GM12878 (cell line): ENCODE data around the gene ARMC3. TPM values are rescaled to one million over a fixed set of nuclear protein-coding genes. Genes with fewer than 3 reads are reported as not detected.

Experiments used
- ATAC-seq: fragments of 200-7000 bp; cut with Tn5 transposase; 3 replicates; pipeline ENCODE4 v1.9.1; 2020; ENCODE audit warnings: mild to moderate bottlenecking, moderate library complexity
- BruUV-seq: library from RNA; stranded (reverse); fragments of 400-500 nt; replicated peaks from 2 replicates; lab custom pipeline; 2021; lab: Mats Ljungman, UMichigan
- CTCF ChIA-PET: fragments of 300-600 bp; sonication (Branson Sonifier 250); formaldehyde crosslinking; extraction: SDS; loops from one replicate; lab custom pipeline; 2021; ENCODE audit warnings: inconsistent platforms; lab: Yijun Ruan, JAX
- POLR2A ChIA-PET: fragments of 350-600 bp; formaldehyde crosslinking; extraction: SDS; loops from one replicate; lab custom pipeline; 2021; ENCODE audit warnings: inconsistent platforms; lab: Charles Lee
- RAD21 ChIA-PET: fragments of 300-600 bp; sonication (Branson Sonifier 250); formaldehyde crosslinking; loops from one replicate; lab custom pipeline; 2023; ENCODE audit warnings: antibody characterized with exemption; ENCODE audit not compliant: unreplicated experiment; lab: Charles Lee
- SMC1A ChIA-PET: fragments of 300-600 bp; sonication (Branson Sonifier 250); formaldehyde crosslinking; loops from one replicate; lab custom pipeline; 2023; ENCODE audit not compliant: unreplicated experiment, uncharacterized antibody; lab: Charles Lee
- DNase-seq: peaks from one replicate; pipeline ENCODE4 v3.0.0-alpha.2; 2011; ENCODE audit warnings: low read depth, low spot score
- FAIRE-seq: peaks from 3 replicates; lab custom pipeline; 2011; peaks lifted over from hg19 to GRCh38; lab: Jason Lieb, UNC
- H2AFZ ChIP-seq: 2 replicates; pipeline ENCODE4 v1.6.0; 2011; ENCODE audit warnings: low read depth, low read length, control low read depth; ENCODE audit not compliant: control insufficient read depth
- H3K27ac ChIP-seq: 2 replicates; pipeline ENCODE4 v1.5.1; 2011; ENCODE audit warnings: control low read depth; ENCODE audit not compliant: control insufficient read depth, insufficient read depth
- H3K27me3 ChIP-seq, 2 experiments: replicated peaks in 1 of 2; 2 replicates each; pipeline versions ENCODE4 v1.6.0 to v1.6.1; 2011; ENCODE audit warnings: low read length in 1 of 2; ENCODE audit not compliant: control insufficient read depth in 2 of 2, insufficient read depth in 2 of 2
- H3K36me3 ChIP-seq, 2 experiments: 2 replicates each; pipeline ENCODE4 v1.5.1; 2011; ENCODE audit warnings: low read length in 1 of 2; ENCODE audit not compliant: control insufficient read depth in 2 of 2, insufficient read depth in 2 of 2
- H3K4me1 ChIP-seq: 2 replicates; pipeline ENCODE4 v1.6.1; 2011; ENCODE audit warnings: mild to moderate bottlenecking, low read length, moderate library complexity, mixed read lengths; ENCODE audit not compliant: control insufficient read depth, insufficient read depth
- H3K4me2 ChIP-seq: 2 replicates; pipeline ENCODE4 v1.6.0; 2011; ENCODE audit warnings: control low read depth; ENCODE audit not compliant: control insufficient read depth, insufficient read depth
- H3K4me3 ChIP-seq: fragments of 200-600 bp; sonication (generic); 2 replicates; pipeline ENCODE4 v1.5.1; 2016
- H3K79me2 ChIP-seq: 2 replicates; pipeline ENCODE4 v1.6.0; 2011; ENCODE audit warnings: low read length; ENCODE audit not compliant: control insufficient read depth, insufficient read depth
- H3K9ac ChIP-seq: 2 replicates; pipeline ENCODE4 v1.8.0; 2011; ENCODE audit warnings: low read length, control low read depth, mixed read lengths; ENCODE audit not compliant: control insufficient read depth, insufficient read depth
- H3K9me3 ChIP-seq: replicated peaks from 3 replicates; pipeline ENCODE4 v1.5.1; 2011; ENCODE audit warnings: mild to moderate bottlenecking, low read length; ENCODE audit not compliant: control insufficient read depth, insufficient read depth
- H4K20me1 ChIP-seq: 2 replicates; pipeline ENCODE4 v1.6.0; 2011; ENCODE audit not compliant: control insufficient read depth, insufficient read depth
- DPF2 ChIP-seq: fragments of 450-650 bp; IDR thresholded peaks from 2 replicates; pipeline ENCODE4 v1.6.1; 2017; ENCODE audit warnings: mild to moderate bottlenecking
- GABPA ChIP-seq: IDR thresholded peaks from 2 replicates; pipeline ENCODE4 v1.6.1; 2014; ENCODE audit warnings: antibody characterized with exemption, low read depth, mild to moderate bottlenecking, inconsistent platforms
- HDAC6 ChIP-seq: fragments of 200-600 bp; sonication (generic); IDR thresholded peaks from one replicate; pipeline ENCODE4 v1.8.0; 2017; ENCODE audit warnings: antibody characterized with exemption; ENCODE audit not compliant: unreplicated experiment
- PAX5 ChIP-seq: IDR thresholded peaks from 2 replicates; pipeline ENCODE4 v1.6.1; 2011; ENCODE audit warnings: low read depth, low read length, borderline replicate concordance
- RAD51 ChIP-seq: fragments of 450-650 bp; IDR thresholded peaks from 2 replicates; pipeline ENCODE4 v1.6.1; 2016; ENCODE audit warnings: moderate library complexity, mild to moderate bottlenecking, inconsistent platforms
- SMARCA5 ChIP-seq: fragments of 450-650 bp; IDR thresholded peaks from 2 replicates; pipeline ENCODE4 v1.6.1; 2017; ENCODE audit warnings: mild to moderate bottlenecking
- STAT1 ChIP-seq: fragments of 450-650 bp; conservative IDR thresholded peaks from 2 replicates; pipeline ENCODE4 v1.6.1; 2014; ENCODE audit warnings: antibody characterized with exemption, mild to moderate bottlenecking
- SUZ12 ChIP-seq: fragments of 200-600 bp; sonication (generic); IDR thresholded peaks from one replicate; pipeline ENCODE4 v1.6.1; 2018; ENCODE audit warnings: antibody characterized with exemption, mild to moderate bottlenecking; ENCODE audit not compliant: unreplicated experiment
- TARDBP ChIP-seq: IDR thresholded peaks from 2 replicates; pipeline ENCODE4 v1.6.1; 2016; ENCODE audit warnings: borderline replicate concordance
- TBL1XR1 ChIP-seq: IDR thresholded peaks from 2 replicates; pipeline ENCODE4 v1.6.1; 2012; ENCODE audit warnings: low read depth, low read length, improper control_type of control experiment
- ZBED1 ChIP-seq: IDR thresholded peaks from 2 replicates; pipeline ENCODE4 v1.6.1; 2016; ENCODE audit warnings: borderline replicate concordance
- ZNF207 ChIP-seq: fragments of 450-650 bp; IDR thresholded peaks from 2 replicates; pipeline ENCODE4 v1.6.1; 2014; ENCODE audit warnings: antibody characterized with exemption, mild to moderate bottlenecking, borderline replicate concordance
- ZNF274 ChIP-seq: IDR thresholded peaks from one replicate; pipeline ENCODE4 v1.8.0; 2011; ENCODE audit not compliant: insufficient read length, insufficient read depth
- WGBS: methylation state at CpG from one replicate; pipeline ENCODE4 v1.1.6; 2016; ENCODE audit warnings: low lambda C conversion rate; ENCODE audit not compliant: insufficient replicate concordance, insufficient coverage; ENCODE audit errors: missing lambda C conversion rate; 5-methylcytosine and 5-hydroxymethylcytosine counted together
- in situ Hi-C: fragments of 300-500 bp; cut with MboI; formaldehyde crosslinking; loops from 9 replicates; pipeline ENCODE4 v1.14.3; 2018; ENCODE audit warnings: mixed read lengths
- intact Hi-C: fragments of 100-400 bp; cut with micrococcal nuclease; formaldehyde crosslinking; loops from one replicate; pipeline ENCODE4 v1.14.2; 2022; ENCODE audit not compliant: unreplicated experiment
- polyA plus RNA-seq, 11 experiments: library from polyadenylated mRNA; depleted of rRNA in 4 of 11; unstranded in 6 of 11; stranded (reverse) in 5 of 11; fragments of >200 nt; fragmentation: Nextera tagmentation in 4 of 11; fragmentation: Illumina TruSeq in 1 of 11; extraction: Ambion mirVana in 4 of 11; extraction: Trizol in 1 of 11; gene quantifications; 1 replicate in 1 of 11; 2 replicates in 10 of 11; pipeline versions ENCODE4 v1.2.1 to v1.2.3, GENCODE V29; 2011 to 2016; ENCODE audit warnings: inconsistent platforms in 2 of 11, missing spikeins in 2 of 11, low read depth in 1 of 11
- total RNA-seq, 4 experiments: library from RNA; depleted of rRNA in 3 of 4; stranded (reverse); fragments of >200 nt in 3 of 4; fragmentation: Illumina TruSeq in 1 of 4; extraction: Trizol in 1 of 4; gene quantifications; 2 replicates each; pipeline versions ENCODE4 v1.2.1 to v1.2.3, GENCODE V29; 2013 to 2021

Gene ARMC3
- total and polyA plus RNA-seq, 10 of the 15 experiments (the other 5 are each of a cell fraction or from before 2014, with no cell fraction given), result 0.01 to 0.06 TPM; not detected in 8

DNA sequence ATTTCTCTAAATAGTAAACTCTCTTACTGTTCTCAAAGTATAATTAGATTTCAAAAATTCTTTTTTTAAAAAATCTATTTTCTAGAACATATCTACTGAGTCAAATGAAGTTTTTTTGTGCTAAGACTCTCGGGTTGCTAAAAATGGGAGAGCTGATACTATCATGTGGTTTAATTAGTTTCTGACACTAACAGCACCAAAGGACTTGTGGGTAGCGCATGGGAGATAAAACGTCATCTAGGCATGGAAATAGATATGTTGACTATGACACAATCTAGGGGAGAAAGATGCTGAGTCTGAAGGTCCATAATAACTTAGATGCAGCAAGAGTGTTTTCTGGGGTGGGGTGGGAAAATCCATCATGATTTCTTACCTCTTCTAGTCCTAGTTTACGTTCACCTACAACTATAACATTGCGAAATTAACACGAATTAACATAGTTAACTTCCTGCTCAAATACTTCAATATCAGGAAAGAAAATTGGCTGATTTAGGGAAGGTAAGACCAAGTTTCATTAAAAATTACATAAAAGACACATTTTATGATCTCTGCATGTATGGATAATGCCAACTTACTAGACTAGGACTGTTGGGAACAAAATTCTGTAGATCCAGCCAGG lies 14.3 kb upstream of the ARMC3 start:
- no peak for FAIRE-seq
- no peaks in the 10 kb centered on the region for H3K27me3 ChIP-seq
- no peak overlapping the region for H3K9ac ChIP-seq
- TF ChIP-seq TARDBP (no peak), HDAC6 (no peak), ZBED1 (no peak), DPF2 (no peak), STAT1 (no peak), ZNF207 (no peak), RAD51 (no peak), SUZ12 (no peak), PAX5 (no peak), SMARCA5 (no peak), TBL1XR1 (no peak), GABPA (no peak), ZNF274 (no peak)
- ChIA-PET CTCF (no interaction called here), SMC1A (interaction anchor here (1.4 kb wide), 1 partner anchor 18 kb away, joined by 4 read pairs; no protein-coding TSS in a partner anchor), POLR2A (no interaction called here), RAD21 (no interaction called here)
- no peaks in the 10 kb centered on the region for H3K79me2 ChIP-seq
- H4K20me1 ChIP-seq, result no peaks in the 10 kb centered on the region
- no peak for ATAC-seq
- intact Hi-C loops (no loop called here), in situ Hi-C loops (no loop called here)
- no peak overlapping the region for H3K27ac ChIP-seq
- no peaks in the 10 kb centered on the region for H3K4me1 ChIP-seq
- H3K36me3 ChIP-seq, result no peaks in the 10 kb centered on the region
- H2AFZ ChIP-seq, result no peak overlapping the region
- WGBS, result 78% methylated on average over 6 of the region's 6 CpGs
- H3K4me2 ChIP-seq, result no peak overlapping the region
- DNase-seq, result no peak
- H3K4me3 ChIP-seq, result no peak overlapping the region
- peaks cover 3% of the 10 kb centered on the region; the same call in 2 of the 3 replicates for H3K9me3 ChIP-seq
- BruUV-seq, result no TSS peak
